Measurements from ENCODE around the gene MTFR2.
"Not testable (repeated sequence)": the region's sequence is repeated elsewhere in the genome, so short reads cannot be mapped to it uniquely, and the experiment has no call there.

The MTFR2 gene

GRCh38 chr6:136236466-136237293, 13.4 kb downstream of the MTFR2 start:
- FAIRE-seq, result no peak
- no peak for DNase-seq (ENCODE audit: insufficient read length, low spot score)

- no peak for DNase-seq (ENCODE audit: insufficient read length, low spot score)
- no peak for FAIRE-seq
Measured at GRCh38 chr6:136235233-136235564, 14.9 kb downstream of the MTFR2 start.

GRCh38 chr6:136232701-136233100, 17.4 kb downstream of the MTFR2 start:
- FAIRE-seq, result no peak

GRCh38 chr6:136230219-136230853, 19.8 kb downstream of the MTFR2 start:
- DNase-seq (ENCODE audit: insufficient read length, low spot score) (no peak), FAIRE-seq (no peak)

More at GRCh38 chr6:136232701-136233100, 17.4 kb downstream of the MTFR2 start:
- no peak for DNase-seq (ENCODE audit: insufficient read length, low spot score)

- DNase-seq (ENCODE audit: insufficient read length, low spot score), result no peak
Measured at GRCh38 chr6:136228814-136229213, 21.3 kb downstream of the MTFR2 start.

GRCh38 chr6:136226674-136227377, 23.3 kb downstream of the MTFR2 start:
- DNase-seq (ENCODE audit: insufficient read length, low spot score) (no peak), FAIRE-seq (no peak)

More at GRCh38 chr6:136228814-136229213, 21.3 kb downstream of the MTFR2 start:
- no peak for FAIRE-seq

GRCh38 chr6:136226027-136226673, 24.0 kb downstream of the MTFR2 start:
- peak; percentile 75 for FAIRE-seq
- peak; percentile 18 for DNase-seq (ENCODE audit: insufficient read length, low spot score)

GRCh38 chr6:136225496-136225895, 24.6 kb downstream of the MTFR2 start:
- no peak for FAIRE-seq
- no peak for DNase-seq (ENCODE audit: insufficient read length, low spot score)

- FAIRE-seq; DNase-seq (ENCODE audit: insufficient read length, low spot score): not testable (repeated sequence)
Measured at GRCh38 chr6:136224974-136225373, 25.1 kb downstream of the MTFR2 start.

- FAIRE-seq, result no peak
- no peak for DNase-seq (ENCODE audit: insufficient read length, low spot score)
Measured at GRCh38 chr6:136216503-136217401, 33.4 kb downstream of the MTFR2 start.

GRCh38 chr6:136213853-136214252, 36.3 kb downstream of the MTFR2 start:
- FAIRE-seq, result no peak
- DNase-seq (ENCODE audit: insufficient read length, low spot score), result no peak

GRCh38 chr6:136213012-136213539, 37.0 kb downstream of the MTFR2 start:
- FAIRE-seq, result no peak

GRCh38 chr6:136212608-136213007, 37.5 kb downstream of the MTFR2 start:
- no peak for FAIRE-seq

More at GRCh38 chr6:136213012-136213539, 37.0 kb downstream of the MTFR2 start:
- DNase-seq (ENCODE audit: insufficient read length, low spot score), result no peak

GRCh38 chr6:136210398-136211165, 39.5 kb downstream of the MTFR2 start:
- no peak for DNase-seq (ENCODE audit: insufficient read length, low spot score)
- FAIRE-seq, result no peak

More at GRCh38 chr6:136212608-136213007, 37.5 kb downstream of the MTFR2 start:
- no peak for DNase-seq (ENCODE audit: insufficient read length, low spot score)

- DNase-seq (ENCODE audit: insufficient read length, low spot score) (no peak), FAIRE-seq (no peak)
Measured at GRCh38 chr6:136209496-136209895, 40.6 kb downstream of the MTFR2 start.

- no peak for DNase-seq (ENCODE audit: insufficient read length, low spot score)
- no peak for FAIRE-seq
Measured at GRCh38 chr6:136208783-136209182, 41.3 kb downstream of the MTFR2 start.

- DNase-seq (ENCODE audit: insufficient read length, low spot score) (no peak), FAIRE-seq (no peak)
Measured at GRCh38 chr6:136201732-136202131, 48.4 kb downstream of the MTFR2 start.

- no peak for DNase-seq (ENCODE audit: insufficient read length, low spot score)
- FAIRE-seq, result no peak
Measured at GRCh38 chr6:136192902-136193301, 57.2 kb downstream of the MTFR2 start.
